HFFc6 (cell line): Measurements from ENCODE around the gene HELZ. TPM values are rescaled to one million over a fixed set of nuclear protein-coding genes. Genes with fewer than 3 reads are reported as not detected.

ENCODE experiments used
- DNase-seq: peaks from one replicate; pipeline ENCODE4 v3.0.0-alpha.2; 2018
- H3K27ac Mint-ChIP-seq: 2 replicates; pipeline ENCODE4 v1.8.0; 2020; ENCODE audit warnings: mild to moderate bottlenecking, mixed read lengths
- H3K27me3 Mint-ChIP-seq: 2 replicates; pipeline ENCODE4 v1.8.0; 2021; ENCODE audit warnings: mild to moderate bottlenecking, moderate library complexity, mixed read lengths; ENCODE audit not compliant: insufficient read depth
- H3K36me3 Mint-ChIP-seq: 2 replicates; pipeline ENCODE4 v1.8.0; 2021; ENCODE audit warnings: low read depth, mixed read lengths
- H3K4me1 Mint-ChIP-seq: 2 replicates; pipeline ENCODE4 v1.8.0; 2020; ENCODE audit warnings: low read depth, mixed read lengths
- H3K4me3 Mint-ChIP-seq: 2 replicates; pipeline ENCODE4 v1.8.0; 2020; ENCODE audit warnings: mild to moderate bottlenecking, moderate library complexity, mixed read lengths
- H3K9me3 Mint-ChIP-seq: 2 replicates; pipeline ENCODE4 v1.8.0; 2020; ENCODE audit warnings: mild to moderate bottlenecking, mixed read lengths
- total RNA-seq, 6 experiments: library from RNA; stranded (reverse); fragmentation: NEBNext Ultra II Directional; extraction: Animal tissue kit (Norgen Biotek cat#: 25700); gene quantifications; 2 replicates in 1 of 6; 3 replicates in 5 of 6; pipeline ENCODE4 v1.2.3, GENCODE V29; 2021
- TF ChIP-seq, protein P1 (sequence below): fragments of 200-600 bp; sonication (generic); IDR thresholded peaks from 2 replicates; pipeline ENCODE4 v1.5.0; 2021; ENCODE audit warnings: antibody characterized with exemption, mild to moderate bottlenecking

Gene HELZ
- total RNA-seq, 6 experiments from 2014 or later = 36.0 to 46.2 (median 38.4) TPM

DNA sequence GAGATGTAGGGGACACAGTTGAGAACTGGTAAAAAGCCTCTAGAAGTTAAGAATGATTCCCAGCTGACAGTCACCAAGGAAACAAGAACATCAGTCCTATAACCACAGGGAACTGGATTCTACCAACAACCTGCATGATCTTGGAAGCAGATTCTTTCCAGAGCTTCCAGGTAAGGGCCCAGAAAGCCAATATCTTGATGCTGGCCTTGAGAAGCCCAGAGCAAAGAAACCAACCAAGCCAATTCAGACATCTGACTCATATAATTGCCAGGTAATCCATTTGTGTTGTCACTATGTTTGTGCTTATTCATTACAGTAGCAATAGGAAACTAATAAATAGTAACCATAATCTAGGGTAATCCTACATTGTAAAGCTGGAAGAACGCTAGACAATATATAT is 119.1 kb downstream of the HELZ start:
- no peaks in the 10 kb centered on the region for H3K9me3 Mint-ChIP-seq
- peaks cover 11% of the 10 kb centered on the region for H3K36me3 Mint-ChIP-seq
- H3K27ac Mint-ChIP-seq = peak overlapping the region; percentile 4; the same call in 1 of the 2 replicates
- H3K4me3 Mint-ChIP-seq = no peak overlapping the region
- TF ChIP-seq, protein P1, sequence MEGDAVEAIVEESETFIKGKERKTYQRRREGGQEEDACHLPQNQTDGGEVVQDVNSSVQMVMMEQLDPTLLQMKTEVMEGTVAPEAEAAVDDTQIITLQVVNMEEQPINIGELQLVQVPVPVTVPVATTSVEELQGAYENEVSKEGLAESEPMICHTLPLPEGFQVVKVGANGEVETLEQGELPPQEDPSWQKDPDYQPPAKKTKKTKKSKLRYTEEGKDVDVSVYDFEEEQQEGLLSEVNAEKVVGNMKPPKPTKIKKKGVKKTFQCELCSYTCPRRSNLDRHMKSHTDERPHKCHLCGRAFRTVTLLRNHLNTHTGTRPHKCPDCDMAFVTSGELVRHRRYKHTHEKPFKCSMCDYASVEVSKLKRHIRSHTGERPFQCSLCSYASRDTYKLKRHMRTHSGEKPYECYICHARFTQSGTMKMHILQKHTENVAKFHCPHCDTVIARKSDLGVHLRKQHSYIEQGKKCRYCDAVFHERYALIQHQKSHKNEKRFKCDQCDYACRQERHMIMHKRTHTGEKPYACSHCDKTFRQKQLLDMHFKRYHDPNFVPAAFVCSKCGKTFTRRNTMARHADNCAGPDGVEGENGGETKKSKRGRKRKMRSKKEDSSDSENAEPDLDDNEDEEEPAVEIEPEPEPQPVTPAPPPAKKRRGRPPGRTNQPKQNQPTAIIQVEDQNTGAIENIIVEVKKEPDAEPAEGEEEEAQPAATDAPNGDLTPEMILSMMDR = no peak
- peaks cover 25% of the 10 kb centered on the region for H3K4me1 Mint-ChIP-seq
- no peak for DNase-seq
- H3K27me3 Mint-ChIP-seq = no peaks in the 10 kb centered on the region

DNA sequence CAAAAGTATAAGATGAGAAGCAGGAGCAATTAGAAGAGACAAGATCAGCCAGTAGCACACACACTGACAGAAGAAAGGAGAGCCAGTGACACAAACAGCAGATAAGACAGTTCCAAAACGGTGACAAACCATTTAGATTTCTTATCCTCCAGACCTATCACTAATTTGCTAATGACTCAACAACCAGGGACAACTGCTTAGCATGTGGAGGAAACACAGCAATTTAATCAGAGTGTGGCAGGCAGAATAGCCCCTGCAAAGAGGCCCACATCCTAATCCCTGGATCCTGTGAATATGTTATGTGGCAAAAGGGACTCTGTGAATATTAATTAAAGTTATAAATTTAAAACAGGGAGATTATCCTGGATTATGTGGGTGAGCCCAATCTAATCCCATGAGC is 119.6 kb downstream of the HELZ start:
- TF ChIP-seq, protein P1 = no peak
- Mint-ChIP-seq H3K27me3 (no peaks in the 10 kb centered on the region), H3K4me1 (peaks cover 25% of the 10 kb centered on the region), H3K27ac (no peak overlapping the region), H3K9me3 (no peaks in the 10 kb centered on the region), H3K4me3 (no peak overlapping the region), H3K36me3 (peaks cover 16% of the 10 kb centered on the region)
- peak; percentile 39 for DNase-seq

DNA sequence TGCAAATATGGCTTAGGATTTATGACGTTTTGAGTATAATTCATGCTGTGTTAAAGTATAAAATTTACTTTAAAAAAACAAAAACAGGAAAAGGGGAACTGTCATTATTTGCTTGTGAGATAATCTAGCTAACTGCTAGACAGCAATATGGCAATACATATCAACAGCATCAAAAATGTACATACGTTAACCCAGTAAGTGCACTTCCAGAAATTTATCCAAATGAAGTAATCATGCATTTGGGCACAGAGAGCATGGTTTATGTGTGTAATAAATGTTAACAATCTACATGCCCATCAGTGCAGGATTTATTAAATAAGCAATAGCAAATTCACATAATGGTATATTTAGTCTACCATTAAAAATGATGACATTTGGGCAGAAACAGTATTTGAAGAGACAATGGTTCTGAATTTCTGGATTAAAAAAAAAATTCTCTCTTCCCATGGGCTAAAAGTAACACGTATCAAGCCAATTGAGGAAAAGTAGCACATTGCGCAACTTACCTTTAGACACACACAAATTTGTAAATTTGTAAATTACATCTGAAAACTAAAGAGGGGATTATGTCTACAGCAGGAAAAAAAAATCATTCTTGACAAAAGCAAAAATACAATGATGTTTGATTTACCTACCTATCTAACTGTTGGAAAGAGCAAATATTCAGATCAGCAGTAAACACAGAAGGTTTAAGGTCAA is 120.4 kb downstream of the HELZ start:
- Mint-ChIP-seq H3K4me1 (peaks cover 25% of the 10 kb centered on the region), H3K27me3 (no peaks in the 10 kb centered on the region), H3K27ac (no peak overlapping the region), H3K4me3 (no peak overlapping the region), H3K9me3 (no peaks in the 10 kb centered on the region), H3K36me3 (peaks cover 20% of the 10 kb centered on the region)
- TF ChIP-seq, protein P1 = no peak
- no peak for DNase-seq

DNA sequence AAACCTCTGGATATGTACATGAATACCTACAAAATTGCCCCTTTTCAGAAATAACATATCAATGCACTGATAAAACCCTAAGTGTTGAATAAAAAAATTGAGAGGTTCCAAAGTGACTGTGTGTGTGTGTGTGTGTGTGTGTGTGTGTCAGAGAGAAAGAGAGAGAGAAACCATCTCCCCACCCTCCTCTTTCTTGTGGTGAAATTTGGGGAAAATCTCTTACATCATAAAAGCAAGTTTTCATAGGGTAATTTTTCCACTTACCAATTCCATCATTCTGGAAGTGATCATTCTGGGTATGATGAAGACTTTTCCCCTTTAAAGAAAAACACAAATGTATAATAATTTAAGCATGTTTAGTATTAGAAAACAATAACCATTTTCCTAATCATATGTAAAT is 121.3 kb downstream of the HELZ start:
- peaks cover 20% of the 10 kb centered on the region for H3K4me1 Mint-ChIP-seq
- no peak overlapping the region for H3K4me3 Mint-ChIP-seq
- no peaks in the 10 kb centered on the region for H3K9me3 Mint-ChIP-seq
- no peak overlapping the region for H3K27ac Mint-ChIP-seq
- TF ChIP-seq, protein P1 = no peak
- peaks cover 20% of the 10 kb centered on the region for H3K36me3 Mint-ChIP-seq
- no peaks in the 10 kb centered on the region for H3K27me3 Mint-ChIP-seq
- no peak for DNase-seq

DNA sequence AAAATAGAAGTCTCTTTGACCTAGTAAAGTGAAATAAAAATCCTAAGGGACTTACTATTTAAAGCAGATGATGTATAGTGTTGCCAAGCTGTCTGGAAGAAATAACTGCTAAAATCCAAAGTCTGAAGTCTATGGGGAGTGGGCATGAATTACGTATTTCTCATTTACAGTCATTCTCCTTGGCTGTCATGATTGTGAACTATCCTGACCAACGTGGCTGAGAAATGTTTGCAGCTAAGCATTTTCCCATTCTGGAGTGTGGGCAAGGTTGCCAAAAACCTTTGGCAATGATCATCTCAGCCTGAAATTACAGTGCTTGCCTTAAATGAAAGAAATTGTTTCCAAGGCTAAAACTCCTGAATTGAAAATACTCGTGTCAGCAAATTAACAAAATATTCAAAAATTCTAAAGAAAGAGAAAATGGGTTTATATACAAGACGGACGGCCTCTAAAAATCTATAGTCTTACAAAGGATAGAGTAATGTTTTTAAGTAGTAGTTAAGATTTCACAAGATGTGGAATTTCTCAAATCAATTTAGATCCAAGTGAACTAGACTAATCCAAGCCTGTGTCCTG is 123.6 kb downstream of the HELZ start:
- Mint-ChIP-seq H3K27me3 (no peaks in the 10 kb centered on the region; the same call in 1 of the 2 replicates), H3K4me1 (peaks cover 16% of the 10 kb centered on the region), H3K4me3 (no peak overlapping the region), H3K36me3 (peaks cover 33% of the 10 kb centered on the region), H3K27ac (no peak overlapping the region), H3K9me3 (peaks cover 2% of the 10 kb centered on the region; the same call in 1 of the 2 replicates)
- DNase-seq = no peak
- TF ChIP-seq, protein P1 = no peak
